Transverse colon (tissue), 4 donors: ENCODE measurements around the gene MYH9. TPM values are rescaled to one million over a fixed set of nuclear protein-coding genes. Genes with fewer than 3 reads are reported as not detected.
A peak's percentile ranks its signal among the peaks of the same experiment; 100 is the strongest.
"Not testable (repeated sequence)": the region's sequence is repeated elsewhere in the genome, so short reads cannot be mapped to it uniquely, and the experiment has no call there.

Source experiments
- DNase-seq: peaks from one replicate; pipeline ENCODE4 v3.0.0-alpha.2; 2019
- H3K27ac ChIP-seq, 4 donors: fragments of 200-600 bp; sonication (generic); 2 replicates each; pipeline ENCODE4 v1.5.1; 2016 to 2018; ENCODE audit warnings: inconsistent platforms in 4 of 4
- H3K27me3 ChIP-seq: fragments of 200-600 bp; sonication (generic); 2 replicates; pipeline ENCODE4 v1.5.1; 2017; ENCODE audit warnings: inconsistent platforms
- H3K36me3 ChIP-seq, 4 donors: fragments of 200-600 bp; sonication (generic); 2 replicates each; pipeline ENCODE4 v1.5.1; 2017 to 2019; ENCODE audit warnings: inconsistent platforms in 4 of 4
- H3K4me1 ChIP-seq, 4 donors: fragments of 200-600 bp; sonication (generic); 2 replicates each; pipeline ENCODE4 v1.5.1; 2017 to 2020; ENCODE audit warnings: inconsistent platforms in 4 of 4
- H3K4me3 ChIP-seq, 4 donors: fragments of 200-600 bp; sonication (generic); 1 replicate in 1 of 4; 2 replicates in 3 of 4; pipeline versions ENCODE4 v1.5.1 to v1.6.1; 2017 to 2019; ENCODE audit warnings: inconsistent platforms in 4 of 4
- H3K9me3 ChIP-seq, 2 donors: fragments of 200-600 bp; sonication (generic); 2 replicates each; pipeline ENCODE4 v1.5.1; 2017 to 2019; ENCODE audit warnings: inconsistent platforms in 2 of 2
- EP300 ChIP-seq: sonication (generic); formaldehyde crosslinking; IDR thresholded peaks from one replicate; pipeline ENCODE4 v1.6.1; 2017; ENCODE audit warnings: antibody characterized with exemption, low read depth
- POLR2A ChIP-seq: fragments of 450-650 bp; IDR thresholded peaks from one replicate; pipeline ENCODE4 v1.6.1; 2016; ENCODE audit warnings: antibody characterized with exemption, mild to moderate bottlenecking, moderate library complexity
- POLR2AphosphoS5 ChIP-seq, 3 donors: sonication (generic); formaldehyde crosslinking; IDR thresholded peaks; one replicate each; pipeline ENCODE4 v1.6.1; 2016; ENCODE audit warnings: antibody characterized with exemption in 3 of 3
- WGBS, 2 donors: methylation state at CpG; one replicate each; pipeline ENCODE4 v1.1.5; 2018; ENCODE audit warnings: low coverage in 1 of 2; 5-methylcytosine and 5-hydroxymethylcytosine counted together
- in situ Hi-C, 4 donors: fragments of 200-750 bp; cut with MboI; loops; one replicate each; pipeline versions ENCODE4 v1.15.0 to v1.15.1; 2017; ENCODE audit warnings: low sequenced_read_pairs in 3 of 4, low pct_ligation_motif_present in 1 of 4, low pct_unique_long_range_greater_than_20kb in 1 of 4
- intact Hi-C: fragments of 100-400 bp; cut with DNase I; formaldehyde crosslinking; loops from one replicate; pipeline ENCODE4 v1.15.1; 2023; ENCODE audit warnings: low total_unique reads
- total RNA-seq, 4 donors: library from RNA; depleted of rRNA; stranded (reverse); fragments of >200 nt; gene quantifications; one replicate each; pipeline ENCODE4 v1.1.0, GENCODE V29; 2016
- TF ChIP-seq, protein P1 (sequence below), 5 experiments: fragments of 200-600 bp in 3 of 5; fragments of 450-650 bp in 2 of 5; sonication (generic) in 3 of 5; IDR thresholded peaks; 1 replicate in 2 of 5; 2 replicates in 3 of 5; pipeline ENCODE4 v1.5.1; 2016 to 2017; ENCODE audit warnings: antibody characterized with exemption in 5 of 5, inconsistent platforms in 3 of 5, mild to moderate bottlenecking in 2 of 5, moderate library complexity in 1 of 5

Gene MYH9
- total RNA-seq, 4 donors from 2014 or later: 385 to 511 (median 460) TPM

DNA sequence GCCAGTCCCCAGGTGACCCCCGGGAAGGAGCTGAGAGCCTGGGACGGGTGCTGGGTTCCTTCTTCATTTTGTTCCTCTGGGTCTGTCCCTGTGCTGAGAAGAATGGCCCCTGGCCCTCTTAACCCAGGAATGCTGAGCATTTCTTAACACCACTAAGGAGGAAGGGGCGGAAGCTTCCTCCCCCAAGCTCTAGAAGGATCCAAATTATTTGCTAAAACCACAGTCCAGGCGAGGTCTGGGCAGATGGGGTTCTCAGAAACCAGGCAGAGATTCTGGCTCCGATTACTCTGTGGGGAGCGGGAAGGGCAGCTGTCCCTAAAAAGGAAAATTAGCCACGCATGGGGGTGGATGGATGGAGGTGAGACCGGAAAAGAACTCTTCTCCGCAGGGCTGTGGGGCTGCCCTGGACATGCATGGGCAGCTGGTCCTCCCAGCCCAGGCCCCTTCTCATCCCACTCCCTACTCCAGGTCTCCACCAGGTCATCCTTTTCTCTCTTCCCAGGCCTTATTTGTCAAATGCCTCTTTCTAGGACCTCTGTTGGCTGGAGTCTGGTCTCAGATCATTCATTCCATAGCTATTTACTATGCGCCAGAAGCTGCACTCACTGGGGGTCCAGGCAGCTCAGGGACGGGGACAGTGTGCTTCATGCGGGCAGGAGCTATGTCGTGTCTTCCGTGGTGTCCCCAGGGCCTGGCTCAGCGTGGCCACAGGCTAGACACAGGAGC lies 45.0 kb upstream of the MYH9 start:
- no peaks in the 10 kb centered on the region for H3K9me3 ChIP-seq
- intact Hi-C loops: no loop called here
- peak overlapping the region; percentile 86 to 93 (median 88) for H3K27ac ChIP-seq
- no peak for DNase-seq
- no peak for TF ChIP-seq POLR2AphosphoS5 (IDR thresholded peaks at IDR 0.05)
- no peaks in the 10 kb centered on the region for H3K36me3 ChIP-seq
- in situ Hi-C loops: no loop called here
- no peak overlapping the region for H3K4me3 ChIP-seq
- H3K27me3 ChIP-seq: no peaks in the 10 kb centered on the region
- 57 to 76% methylated on average over 8 to 15 of the region's 15 CpGs for WGBS, 2 donors
- H3K4me1 ChIP-seq: peaks cover 12 to 53% (median 44%) of the 10 kb centered on the region in 4 donors

DNA sequence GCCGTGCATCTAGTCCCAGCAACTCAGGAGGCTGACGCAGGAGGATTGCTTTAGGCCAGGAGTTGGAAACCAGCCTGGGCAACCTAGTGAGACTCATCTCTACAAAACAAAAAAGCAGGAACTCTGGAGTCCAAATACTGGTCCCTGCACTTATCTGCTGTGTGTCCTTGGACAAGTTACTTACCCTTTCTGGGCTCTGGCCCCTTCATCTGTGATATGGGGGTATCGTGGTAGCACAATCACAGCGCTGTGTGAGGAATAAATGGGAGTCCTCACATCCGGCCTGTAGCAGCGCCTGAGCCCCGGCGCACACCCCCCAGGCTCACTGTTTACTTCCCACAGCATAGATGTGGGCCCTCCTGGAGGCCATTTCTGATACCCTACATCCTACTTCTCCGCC lies 44.2 kb upstream of the MYH9 start:
- in situ Hi-C loops: no loop called here
- WGBS, 2 donors: 93 to 94% methylated on average over 3 to 9 of the region's 9 CpGs
- H3K27ac ChIP-seq: peak overlapping the region in 2 of 4 donors; percentile 89 to 93
- peaks cover 12 to 48% (median 42%) of the 10 kb centered on the region in 4 donors for H3K4me1 ChIP-seq
- DNase-seq: no peak
- no peaks in the 10 kb centered on the region for H3K36me3 ChIP-seq
- TF ChIP-seq EP300: no peak
- TF ChIP-seq POLR2A: no peak
- TF ChIP-seq POLR2AphosphoS5 (IDR thresholded peaks at IDR 0.05): no peak
- TF ChIP-seq, protein P1, sequence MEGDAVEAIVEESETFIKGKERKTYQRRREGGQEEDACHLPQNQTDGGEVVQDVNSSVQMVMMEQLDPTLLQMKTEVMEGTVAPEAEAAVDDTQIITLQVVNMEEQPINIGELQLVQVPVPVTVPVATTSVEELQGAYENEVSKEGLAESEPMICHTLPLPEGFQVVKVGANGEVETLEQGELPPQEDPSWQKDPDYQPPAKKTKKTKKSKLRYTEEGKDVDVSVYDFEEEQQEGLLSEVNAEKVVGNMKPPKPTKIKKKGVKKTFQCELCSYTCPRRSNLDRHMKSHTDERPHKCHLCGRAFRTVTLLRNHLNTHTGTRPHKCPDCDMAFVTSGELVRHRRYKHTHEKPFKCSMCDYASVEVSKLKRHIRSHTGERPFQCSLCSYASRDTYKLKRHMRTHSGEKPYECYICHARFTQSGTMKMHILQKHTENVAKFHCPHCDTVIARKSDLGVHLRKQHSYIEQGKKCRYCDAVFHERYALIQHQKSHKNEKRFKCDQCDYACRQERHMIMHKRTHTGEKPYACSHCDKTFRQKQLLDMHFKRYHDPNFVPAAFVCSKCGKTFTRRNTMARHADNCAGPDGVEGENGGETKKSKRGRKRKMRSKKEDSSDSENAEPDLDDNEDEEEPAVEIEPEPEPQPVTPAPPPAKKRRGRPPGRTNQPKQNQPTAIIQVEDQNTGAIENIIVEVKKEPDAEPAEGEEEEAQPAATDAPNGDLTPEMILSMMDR (IDR thresholded peaks at IDR 0.05): no peak
- no peaks in the 10 kb centered on the region for H3K9me3 ChIP-seq
- intact Hi-C loops: no loop called here
- no peaks in the 10 kb centered on the region for H3K27me3 ChIP-seq
- H3K4me3 ChIP-seq: no peak overlapping the region

DNA sequence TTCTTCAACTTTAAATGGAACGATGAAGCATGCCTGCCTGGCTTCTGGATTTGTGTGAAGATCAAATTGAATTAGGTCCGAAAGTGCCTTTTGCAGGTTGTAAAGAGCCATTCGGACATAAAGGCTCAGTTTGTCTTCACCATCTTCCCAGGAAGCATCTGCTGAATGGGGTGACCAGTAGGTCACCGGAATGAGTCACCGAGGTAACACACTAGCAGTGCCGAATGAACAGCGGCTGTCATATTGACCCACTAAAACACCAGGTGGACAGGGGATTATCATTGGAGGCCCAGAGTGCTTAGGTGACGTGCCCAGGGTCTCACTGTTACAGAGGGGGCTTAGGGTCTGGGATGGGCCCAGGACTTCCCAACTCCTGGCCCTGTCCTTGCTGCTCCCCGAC lies 43.1 kb upstream of the MYH9 start:
- H3K4me3 ChIP-seq: no peak overlapping the region
- H3K27me3 ChIP-seq: no peaks in the 10 kb centered on the region
- H3K9me3 ChIP-seq: no peaks in the 10 kb centered on the region
- TF ChIP-seq POLR2AphosphoS5 (IDR thresholded peaks at IDR 0.05) (no peak), POLR2A (no peak), EP300 (no peak)
- TF ChIP-seq, protein P1 (IDR thresholded peaks at IDR 0.05): no peak
- no peak for DNase-seq
- no peak overlapping the region for H3K27ac ChIP-seq
- intact Hi-C loops (no loop called here), in situ Hi-C loops (no loop called here)
- H3K36me3 ChIP-seq: no peaks in the 10 kb centered on the region
- peaks cover 9 to 45% (median 43%) of the 10 kb centered on the region in 4 donors for H3K4me1 ChIP-seq
- WGBS, 2 donors: 83 to 88% methylated on average over 1 to 9 of the region's 9 CpGs

DNA sequence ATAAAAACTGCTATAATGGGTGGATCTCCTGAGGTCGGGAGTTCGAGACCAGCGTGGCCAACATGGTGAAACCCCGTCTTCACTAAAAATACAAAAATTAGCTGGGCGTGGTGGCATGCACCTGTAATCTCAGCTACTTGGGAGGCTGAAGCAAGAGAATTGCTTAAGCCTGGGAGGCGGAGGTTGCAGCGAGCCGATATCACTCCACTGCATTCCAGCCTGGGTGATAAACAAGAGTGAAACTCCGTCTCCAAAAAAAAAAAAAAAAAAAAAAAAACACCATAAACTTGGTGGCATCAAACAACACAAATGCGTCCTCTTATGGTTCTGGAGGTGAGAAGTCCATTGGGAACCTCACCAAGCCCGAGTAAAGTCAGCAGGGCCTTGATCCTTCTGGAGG lies 40.2 kb upstream of the MYH9 start:
- 78 to 92% methylated on average over 6 to 11 of the region's 11 CpGs for WGBS, 2 donors
- H3K27ac ChIP-seq, H3K4me3 ChIP-seq, H3K27me3 ChIP-seq, H3K9me3 ChIP-seq, intact Hi-C loops, H3K36me3 ChIP-seq, in situ Hi-C loops, DNase-seq: not testable (repeated sequence)
- peaks cover 8 to 31% (median 18%) of the 10 kb centered on the region in 4 donors for H3K4me1 ChIP-seq

- no peaks in the 10 kb centered on the region for H3K36me3 ChIP-seq
- intact Hi-C loops: no loop called here
- DNase-seq: no peak
- TF ChIP-seq POLR2A: no peak
- TF ChIP-seq, protein P1 (IDR thresholded peaks at IDR 0.05): peak in 1 of 5 experiments; percentile 38
- in situ Hi-C loops: no loop called here
- 33% methylated on average over 2 of the region's 2 CpGs; no CpG with 5 or more reads in 1 of the 2 donors for WGBS, 2 donors
- peak overlapping the region; percentile 11 to 69 (median 56) for H3K27ac ChIP-seq
- no peaks in the 10 kb centered on the region for H3K27me3 ChIP-seq
- H3K4me3 ChIP-seq: no peak overlapping the region
- H3K9me3 ChIP-seq: no peaks in the 10 kb centered on the region
- peaks cover 8 to 28% (median 11%) of the 10 kb centered on the region in 4 donors for H3K4me1 ChIP-seq
Observed at GRCh38 chr22:36425977-36426523, 38.3 kb upstream of the MYH9 start.
